ENCODE measurements around the gene KLHL40. TPM values are rescaled to one million over a fixed set of nuclear protein-coding genes. Genes with fewer than 3 reads are reported as not detected.
A peak's percentile ranks its signal among the peaks of the same experiment; 100 is the strongest.

The KLHL40 gene
- polyA plus RNA-seq, 1 experiment = not detected

DNA sequence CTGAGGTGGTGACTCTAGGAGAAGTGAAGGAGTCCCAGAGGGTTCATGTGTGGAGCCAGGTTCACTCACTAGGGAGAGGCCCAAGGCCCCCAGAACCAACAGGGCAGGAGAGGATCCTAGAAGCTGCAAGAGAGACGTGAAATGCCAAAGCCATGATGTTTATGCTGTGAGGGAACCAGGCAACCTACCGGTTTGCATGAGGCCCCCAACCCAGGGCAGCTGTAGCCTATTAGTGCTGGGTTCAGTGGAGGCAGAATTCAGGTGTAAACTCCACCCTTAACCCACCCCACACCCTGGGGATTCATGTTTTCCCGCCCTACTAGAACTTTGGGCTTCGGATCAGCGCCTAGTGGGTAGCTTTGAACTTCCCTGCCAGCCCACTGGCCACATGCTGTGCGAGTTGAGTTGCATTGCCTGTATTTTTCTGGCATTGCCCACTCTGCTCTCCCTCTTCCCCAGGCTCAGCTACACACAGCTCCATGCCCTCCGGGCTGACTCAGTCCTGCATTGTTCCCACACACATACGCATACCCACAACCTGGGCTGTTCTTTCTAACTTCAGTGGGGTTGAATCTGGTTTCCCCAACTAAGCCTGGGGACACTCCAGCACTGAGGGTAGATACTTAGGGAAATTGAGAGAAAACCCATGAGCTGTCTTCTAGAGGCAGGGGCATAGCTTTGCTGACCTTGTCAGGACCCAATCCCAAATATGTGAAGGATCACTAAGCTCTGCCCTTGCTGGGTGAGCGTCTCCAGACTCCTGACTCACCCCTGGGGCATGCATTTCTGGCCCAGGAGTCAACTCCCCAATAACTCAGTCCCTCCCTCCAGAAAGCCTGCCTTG, 33.9 kb upstream of the KLHL40 start:
- Histone ChIP-seq H3K27me3 (ENCODE audit: control insufficient read depth, insufficient read depth, low read length) (no peaks in the 10 kb centered on the region), H3K4me3 (ENCODE audit: low read depth, low read length) (peak overlapping the region; percentile 64; the same call in 1 of the 2 replicates), H3K27ac (ENCODE audit: low read depth, low read length) (peak overlapping the region; percentile 82), H3K9me3 (ENCODE audit: control insufficient read depth, insufficient read depth, low read length) (no peaks in the 10 kb centered on the region; the same call in 1 of the 2 replicates)
- TF ChIP-seq, protein P1, sequence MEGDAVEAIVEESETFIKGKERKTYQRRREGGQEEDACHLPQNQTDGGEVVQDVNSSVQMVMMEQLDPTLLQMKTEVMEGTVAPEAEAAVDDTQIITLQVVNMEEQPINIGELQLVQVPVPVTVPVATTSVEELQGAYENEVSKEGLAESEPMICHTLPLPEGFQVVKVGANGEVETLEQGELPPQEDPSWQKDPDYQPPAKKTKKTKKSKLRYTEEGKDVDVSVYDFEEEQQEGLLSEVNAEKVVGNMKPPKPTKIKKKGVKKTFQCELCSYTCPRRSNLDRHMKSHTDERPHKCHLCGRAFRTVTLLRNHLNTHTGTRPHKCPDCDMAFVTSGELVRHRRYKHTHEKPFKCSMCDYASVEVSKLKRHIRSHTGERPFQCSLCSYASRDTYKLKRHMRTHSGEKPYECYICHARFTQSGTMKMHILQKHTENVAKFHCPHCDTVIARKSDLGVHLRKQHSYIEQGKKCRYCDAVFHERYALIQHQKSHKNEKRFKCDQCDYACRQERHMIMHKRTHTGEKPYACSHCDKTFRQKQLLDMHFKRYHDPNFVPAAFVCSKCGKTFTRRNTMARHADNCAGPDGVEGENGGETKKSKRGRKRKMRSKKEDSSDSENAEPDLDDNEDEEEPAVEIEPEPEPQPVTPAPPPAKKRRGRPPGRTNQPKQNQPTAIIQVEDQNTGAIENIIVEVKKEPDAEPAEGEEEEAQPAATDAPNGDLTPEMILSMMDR (IDR thresholded peaks at IDR 0.05; ENCODE audit: low read depth, low read length) = no peak
- ChIA-PET CTCF (interaction anchor here (1.1 to 2.4 kb wide), 3 partner anchors 17 to 180 kb away, joined by 3 to 11 read pairs (median 4); no protein-coding TSS in a partner anchor), POLR2A (interaction anchor here (0.5 to 1.9 kb wide), 3 partner anchors 50 to 128 kb away, joined by 3 to 7 read pairs (median 4); partner anchors contain the start of gene NKTR)
- DNase-seq (ENCODE audit: low read depth, low spot score) = no peak

DNA sequence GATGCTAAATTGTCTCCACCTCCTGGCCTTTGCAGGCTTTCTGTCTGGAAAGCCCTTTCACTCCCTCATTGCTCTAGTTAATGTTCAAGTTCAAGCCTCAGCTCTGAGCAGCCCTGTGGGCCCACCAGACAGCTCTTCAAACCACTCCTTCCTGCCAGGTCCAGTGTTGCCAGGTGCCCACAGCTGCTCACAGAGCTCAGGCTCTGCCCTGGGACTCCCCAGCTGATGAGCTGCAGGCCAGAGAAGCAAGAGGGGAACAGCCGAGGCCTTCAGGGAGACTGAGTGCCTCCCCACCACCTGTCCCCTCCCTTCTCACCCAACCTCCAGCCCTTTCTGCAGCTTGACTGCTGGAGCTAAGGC, 33.1 kb upstream of the KLHL40 start:
- CTCF ChIA-PET = interaction anchor here (0.5 to 2.4 kb wide), 4 partner anchors 26 to 179 kb away, joined by 4 to 11 read pairs (median 6); no protein-coding TSS in a partner anchor
- Histone ChIP-seq H3K9me3 (ENCODE audit: control insufficient read depth, insufficient read depth, low read length) (no peaks in the 10 kb centered on the region; the same call in 1 of the 2 replicates), H3K4me3 (ENCODE audit: low read depth, low read length) (peak overlapping the region; percentile 64), H3K27ac (ENCODE audit: low read depth, low read length) (peak overlapping the region; percentile 82), H3K27me3 (ENCODE audit: control insufficient read depth, insufficient read depth, low read length) (no peaks in the 10 kb centered on the region)
- POLR2A ChIA-PET = interaction anchor here (1.9 kb wide), 1 partner anchor 51 kb away, joined by 7 read pairs; the partner anchor contains the start of gene NKTR
- TF ChIP-seq, protein P1 (IDR thresholded peaks at IDR 0.05; ENCODE audit: low read depth, low read length) = no peak
- no peak for DNase-seq (ENCODE audit: low read depth, low spot score)

DNA sequence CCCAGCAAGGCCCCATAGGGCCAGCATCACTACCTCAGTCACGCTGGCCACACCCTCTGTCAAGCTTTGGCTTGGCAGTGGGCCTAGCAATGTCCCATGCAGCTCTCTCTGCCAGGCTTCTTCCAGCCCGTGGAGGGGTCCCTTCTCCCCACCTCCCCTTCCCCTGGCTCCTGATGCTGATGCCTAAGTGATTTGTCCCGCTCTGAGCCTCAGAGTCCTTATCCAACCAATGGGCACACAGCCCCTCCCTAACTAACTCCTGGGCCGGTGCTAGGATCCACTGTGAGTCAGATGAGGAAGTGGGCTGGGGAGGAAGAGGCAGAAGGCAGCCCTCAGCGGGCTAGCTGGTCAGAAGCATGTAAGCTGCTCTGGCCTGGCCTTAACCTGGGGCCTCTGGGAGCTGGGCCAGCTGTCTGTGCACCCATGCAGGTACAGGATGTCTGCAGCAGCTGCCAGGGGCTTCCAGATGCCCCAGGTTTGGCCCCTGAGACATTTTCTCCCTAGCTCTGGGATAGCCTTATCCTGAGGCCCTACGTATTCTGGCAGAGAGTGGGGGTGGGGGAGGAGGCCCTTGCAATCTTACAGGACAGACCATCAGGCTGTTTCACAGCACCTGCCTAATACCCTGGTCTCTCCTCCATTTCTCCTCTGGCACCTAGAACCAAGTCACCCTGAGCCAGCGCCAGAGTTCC, 32.6 kb upstream of the KLHL40 start:
- Histone ChIP-seq H3K9me3 (ENCODE audit: control insufficient read depth, insufficient read depth, low read length) (no peaks in the 10 kb centered on the region; the same call in 1 of the 2 replicates), H3K27ac (ENCODE audit: low read depth, low read length) (peak overlapping the region; percentile 82), H3K27me3 (ENCODE audit: control insufficient read depth, insufficient read depth, low read length) (no peaks in the 10 kb centered on the region), H3K4me3 (ENCODE audit: low read depth, low read length) (peak overlapping the region; percentile 64)
- POLR2A ChIA-PET = interaction anchor here (1.9 kb wide), 1 partner anchor 52 kb away, joined by 7 read pairs; the partner anchor contains the start of gene NKTR
- CTCF ChIA-PET = interaction anchor here (0.5 to 2.4 kb wide), 3 partner anchors 26 to 173 kb away, joined by 5 to 11 read pairs (median 7); no protein-coding TSS in a partner anchor
- DNase-seq (ENCODE audit: low read depth, low spot score) = peak; percentile 34
- TF ChIP-seq, protein P1 (IDR thresholded peaks at IDR 0.05; ENCODE audit: low read depth, low read length) = no peak

DNA sequence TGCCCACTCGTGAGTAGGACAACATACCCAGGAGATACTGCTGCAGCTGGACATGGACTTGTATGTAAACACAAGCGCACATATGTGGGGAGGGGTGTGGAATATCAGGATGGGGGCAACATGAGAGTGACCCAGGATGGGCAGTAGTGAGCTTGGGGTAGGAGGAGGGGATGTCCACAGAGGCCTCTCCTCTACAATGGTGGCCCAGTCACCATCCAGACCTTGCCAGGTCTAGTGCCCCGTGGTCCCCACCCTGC, 32.1 kb upstream of the KLHL40 start:
- Histone ChIP-seq H3K27ac (ENCODE audit: low read depth, low read length) (peak overlapping the region; percentile 82), H3K4me3 (ENCODE audit: low read depth, low read length) (peak overlapping the region; percentile 64), H3K9me3 (ENCODE audit: control insufficient read depth, insufficient read depth, low read length) (no peaks in the 10 kb centered on the region; the same call in 1 of the 2 replicates), H3K27me3 (ENCODE audit: control insufficient read depth, insufficient read depth, low read length) (no peaks in the 10 kb centered on the region)
- TF ChIP-seq, protein P1 (IDR thresholded peaks at IDR 0.05; ENCODE audit: low read depth, low read length) = no peak
- CTCF ChIA-PET = interaction anchor here (2.4 kb wide), 1 partner anchor 92 kb away, joined by 11 read pairs; no protein-coding TSS in a partner anchor
- POLR2A ChIA-PET = no interaction called here
- no peak for DNase-seq (ENCODE audit: low read depth, low spot score)
